HG02938 (cell line): ENCODE measurements around the gene BROX.
"Not testable (repeated sequence)": the region's sequence is repeated elsewhere in the genome, so short reads cannot be mapped to it uniquely, and the experiment has no call there.

Experiments used
- ATAC-seq: cut with Tn5 transposase; IDR thresholded peaks from one replicate; pipeline ENCODE4 v1.9.1; 2021; ENCODE audit warnings: mild to moderate bottlenecking, moderate library complexity; ENCODE audit not compliant: unreplicated experiment

The BROX gene

GRCh38 chr1:222730866-222731265, 18.5 kb downstream of the BROX start:
- no peak for ATAC-seq

- ATAC-seq, result peak; percentile 99
Measured at GRCh38 chr1:222732216-222733159, 20.1 kb downstream of the BROX start.

- no peak for ATAC-seq
Measured at GRCh38 chr1:222734740-222735139, 22.4 kb downstream of the BROX start.

GRCh38 chr1:222736470-222736869, 24.1 kb downstream of the BROX start:
- no peak for ATAC-seq

- no peak for ATAC-seq
Measured at GRCh38 chr1:222736972-222737371, 24.6 kb downstream of the BROX start, which contains the start of gene FAM177B. FAM177B (plus strand) TSS chr1:222737202; CDS start chr1:222746546, 9,344 bp downstream.

- ATAC-seq, result no peak
Measured at GRCh38 chr1:222739465-222739864, 27.1 kb downstream of the BROX start.

GRCh38 chr1:222739929-222740328, 27.6 kb downstream of the BROX start:
- ATAC-seq, result no peak

GRCh38 chr1:222741630-222742457, 29.5 kb downstream of the BROX start:
- ATAC-seq, result not testable (repeated sequence)

GRCh38 chr1:222749927-222750326, 37.6 kb downstream of the BROX start:
- no peak for ATAC-seq

GRCh38 chr1:222750651-222751050, 38.3 kb downstream of the BROX start:
- ATAC-seq, result peak; percentile 77

GRCh38 chr1:222751255-222751654, 38.9 kb downstream of the BROX start:
- no peak for ATAC-seq

GRCh38 chr1:222754366-222755139, 42.2 kb downstream of the BROX start:
- no peak for ATAC-seq

GRCh38 chr1:222757646-222758268, 45.4 kb downstream of the BROX start:
- ATAC-seq, result no peak

- ATAC-seq, result no peak
Measured at GRCh38 chr1:222759451-222760035, 47.2 kb downstream of the BROX start.

GRCh38 chr1:222761083-222761482, 48.7 kb downstream of the BROX start:
- no peak for ATAC-seq

GRCh38 chr1:222762178-222762577, 49.8 kb downstream of the BROX start:
- ATAC-seq, result not testable (repeated sequence)

- no peak for ATAC-seq
Measured at GRCh38 chr1:222767152-222767571, 54.8 kb downstream of the BROX start.

- no peak for ATAC-seq
Measured at GRCh38 chr1:222768592-222768991, 56.2 kb downstream of the BROX start.

- ATAC-seq, result no peak
Measured at GRCh38 chr1:222769181-222769580, 56.8 kb downstream of the BROX start.
